IPS-18a (cell line): ENCODE results near the gene PTPN22.

Experiments
- H3K27ac ChIP-seq: one replicate; pipeline ENCODE4 v1.5.1; 2013; ENCODE audit warnings: low read length
- H3K27me3 ChIP-seq: one replicate; pipeline ENCODE4 v1.6.1; 2013; ENCODE audit warnings: mild to moderate bottlenecking, low read length; ENCODE audit not compliant: control insufficient read depth, insufficient read depth
- H3K36me3 ChIP-seq: one replicate; pipeline ENCODE4 v1.6.1; 2013; ENCODE audit warnings: low read depth, low read length; ENCODE audit not compliant: control insufficient read depth
- H3K4me1 ChIP-seq: one replicate; pipeline ENCODE4 v1.6.1; 2013; ENCODE audit warnings: low read depth, low read length; ENCODE audit not compliant: control insufficient read depth
- H3K4me3 ChIP-seq: one replicate; pipeline ENCODE4 v1.5.1; 2013; ENCODE audit warnings: low read length
- H3K9ac ChIP-seq: one replicate; pipeline ENCODE4 v1.6.1; 2013; ENCODE audit warnings: mild to moderate bottlenecking, low read length, moderate library complexity
- H3K9me3 ChIP-seq: one replicate; pipeline ENCODE4 v1.6.1; 2013; ENCODE audit warnings: low read depth, low read length; ENCODE audit not compliant: control insufficient read depth

Gene PTPN22

DNA sequence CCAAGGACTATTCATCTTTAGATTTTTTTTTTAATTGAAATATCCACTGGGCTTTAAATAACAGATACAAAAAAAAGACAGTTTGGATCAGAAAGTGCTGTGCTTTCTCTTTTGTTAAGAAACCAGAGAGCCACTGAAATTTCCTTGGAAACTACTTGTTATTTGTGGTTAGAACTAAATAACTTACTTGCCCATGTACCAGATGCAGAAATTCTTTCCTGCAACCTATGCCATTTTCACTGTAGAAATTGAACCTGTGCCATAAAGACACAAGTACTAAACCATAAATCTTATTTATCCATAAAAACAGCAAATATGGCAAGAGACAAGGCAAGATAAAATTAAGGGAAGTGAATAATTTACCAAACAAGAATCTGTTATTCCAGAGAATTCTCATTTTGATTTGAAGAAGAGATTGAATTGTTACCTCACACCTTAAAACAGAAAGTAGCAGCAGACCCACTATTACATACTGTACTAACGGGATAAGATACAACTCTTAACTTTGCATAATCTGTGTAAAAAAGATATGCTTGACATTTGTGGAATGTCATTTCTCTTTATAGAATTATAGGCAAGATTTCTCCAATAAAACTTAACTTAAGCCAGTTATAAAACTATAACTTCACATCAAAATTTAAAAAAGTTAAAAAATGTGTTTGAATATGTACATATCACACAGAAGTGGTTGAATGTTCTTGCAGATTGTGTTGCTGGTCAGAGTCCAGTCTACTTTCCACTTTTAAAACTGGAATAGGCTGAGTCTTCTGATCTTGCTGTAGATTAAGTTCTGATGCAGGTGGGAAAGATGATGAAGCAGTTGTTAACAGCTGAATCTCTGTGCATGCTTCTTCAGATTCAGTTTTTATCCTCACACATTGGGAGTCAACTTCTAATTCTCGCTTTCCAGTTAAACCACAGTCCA lies 105.9 kb downstream of the PTPN22 start:
- H3K9ac ChIP-seq: no peak overlapping the region
- no peaks in the 10 kb centered on the region for H3K27me3 ChIP-seq
- no peak overlapping the region for H3K4me3 ChIP-seq
- H3K27ac ChIP-seq: no peak overlapping the region
- no peaks in the 10 kb centered on the region for H3K9me3 ChIP-seq
- peaks cover 22% of the 10 kb centered on the region for H3K36me3 ChIP-seq
- peaks cover 37% of the 10 kb centered on the region for H3K4me1 ChIP-seq
